Neural progenitor cell (in vitro differentiated cells): ENCODE results near the gene PLA2G3. TPM values are rescaled to one million over a fixed set of nuclear protein-coding genes. Genes with fewer than 3 reads are reported as not detected.
A peak's percentile ranks its signal among the peaks of the same experiment; 100 is the strongest.

Experiments used
- DNase-seq: peaks from one replicate; pipeline ENCODE4 v3.0.0-alpha.2; 2016; ENCODE audit warnings: low spot score
- H2AFZ ChIP-seq: fragments of 200-600 bp; sonication (generic); replicated peaks from 2 replicates; pipeline ENCODE4 v1.6.1; 2016; ENCODE audit warnings: antibody characterized with exemption
- H3F3A ChIP-seq: fragments of 200-600 bp; sonication (generic); 2 replicates; pipeline ENCODE4 v1.6.1; 2016; ENCODE audit warnings: antibody characterized with exemption, low read depth
- H3K27ac ChIP-seq: fragments of 200-600 bp; sonication (generic); 2 replicates; pipeline ENCODE4 v1.5.1; 2016; ENCODE audit warnings: mild to moderate bottlenecking
- H3K27me3 ChIP-seq: fragments of 200-600 bp; sonication (generic); 2 replicates; pipeline ENCODE4 v1.6.1; 2016; ENCODE audit warnings: mild to moderate bottlenecking, moderate library complexity
- H3K36me3 ChIP-seq: fragments of 200-600 bp; sonication (generic); 2 replicates; pipeline ENCODE4 v1.5.1; 2016
- H3K4me1 ChIP-seq: fragments of 200-600 bp; sonication (generic); 2 replicates; pipeline ENCODE4 v1.6.1; 2016; ENCODE audit warnings: mixed run types
- H3K4me2 ChIP-seq: fragments of 200-600 bp; sonication (generic); 2 replicates; pipeline ENCODE4 v1.6.1; 2016
- H3K4me3 ChIP-seq: fragments of 200-600 bp; sonication (generic); 2 replicates; pipeline ENCODE4 v1.5.1; 2016
- H3K79me2 ChIP-seq: fragments of 200-600 bp; sonication (generic); 2 replicates; pipeline ENCODE4 v1.6.1; 2016; ENCODE audit warnings: low read depth
- H3K9ac ChIP-seq: fragments of 200-600 bp; sonication (generic); 2 replicates; pipeline ENCODE4 v1.6.1; 2016
- H3K9me3 ChIP-seq: fragments of 200-600 bp; sonication (generic); 2 replicates; pipeline ENCODE4 v1.5.1; 2016; ENCODE audit warnings: low read depth
- H4K20me1 ChIP-seq: fragments of 200-600 bp; sonication (generic); 2 replicates; pipeline ENCODE4 v1.6.1; 2016; ENCODE audit warnings: low read depth
- H3K27ac Mint-ChIP-seq: 3 replicates; pipeline ENCODE4 v1.8.0; 2021; ENCODE audit warnings: mixed read lengths
- H3K27me3 Mint-ChIP-seq: 2 replicates; pipeline ENCODE4 v1.8.0; 2022; ENCODE audit warnings: low read depth, mild to moderate bottlenecking, inconsistent platforms, moderate library complexity, mixed read lengths; ENCODE audit not compliant: insufficient read depth
- H3K36me3 Mint-ChIP-seq: 3 replicates; pipeline ENCODE4 v1.8.0; 2021; ENCODE audit warnings: mixed read lengths
- H3K4me1 Mint-ChIP-seq: 3 replicates; pipeline ENCODE4 v1.8.0; 2021; ENCODE audit warnings: mixed read lengths
- H3K4me3 Mint-ChIP-seq: 3 replicates; pipeline ENCODE4 v1.8.0; 2021; ENCODE audit warnings: mild to moderate bottlenecking, moderate library complexity, mixed read lengths
- H3K9me3 Mint-ChIP-seq: 3 replicates; pipeline ENCODE4 v1.8.0; 2020; ENCODE audit warnings: mixed read lengths
- EZH2 ChIP-seq: fragments of 200-600 bp; sonication (generic); IDR thresholded peaks from 2 replicates; pipeline ENCODE4 v1.6.1; 2017; ENCODE audit warnings: antibody characterized with exemption, mild to moderate bottlenecking, moderate library complexity
- EZH2phosphoT487 ChIP-seq: fragments of 200-600 bp; sonication (generic); IDR thresholded peaks from 2 replicates; pipeline ENCODE4 v1.6.1; 2017; ENCODE audit warnings: antibody characterized with exemption
- total RNA-seq: library from RNA; depleted of rRNA; stranded (reverse); fragments of >200 nt; gene quantifications from 2 replicates; pipeline ENCODE4 v1.2.3, GENCODE V29; 2015; ENCODE audit warnings: low replicate concordance
- TF ChIP-seq, protein P1 (sequence below): fragments of 200-600 bp; sonication (generic); IDR thresholded peaks from 2 replicates; pipeline ENCODE4 v1.5.1; 2017; ENCODE audit warnings: antibody characterized with exemption, mild to moderate bottlenecking

The PLA2G3 gene
- total RNA-seq, 1 donor from 2014 or later, result 0.41 TPM

DNA sequence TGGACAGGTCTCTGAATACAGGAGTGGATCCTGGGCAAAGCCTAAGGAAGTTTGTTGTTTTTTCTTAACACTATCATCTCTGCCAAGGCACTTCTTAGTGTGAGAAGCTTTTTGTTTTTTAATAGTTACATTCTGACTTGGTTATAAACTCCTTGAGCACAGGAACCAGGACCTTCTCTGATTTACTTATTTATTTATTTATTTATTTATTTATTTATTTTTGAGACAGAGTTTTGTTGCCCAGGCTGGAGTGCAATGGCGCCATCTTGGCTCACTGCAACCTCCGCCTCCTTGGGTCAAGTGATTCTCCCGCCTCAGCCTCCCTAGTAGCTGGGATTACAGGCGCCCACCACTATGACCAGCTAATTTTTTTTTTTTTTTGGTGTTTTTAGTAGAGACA is 30.7 kb upstream of the PLA2G3 start:
- no peaks in the 10 kb centered on the region for H3K27me3 ChIP-seq
- peaks cover 3% of the 10 kb centered on the region for H3K4me1 Mint-ChIP-seq
- H3K36me3 ChIP-seq, result no peaks in the 10 kb centered on the region
- H3K36me3 Mint-ChIP-seq, result peaks cover 5% of the 10 kb centered on the region
- no peak overlapping the region for H3K9ac ChIP-seq
- H3K27ac ChIP-seq, result no peak overlapping the region
- H3K4me2 ChIP-seq, result no peak overlapping the region
- no peaks in the 10 kb centered on the region for H3K4me1 ChIP-seq
- H3K9me3 ChIP-seq, result no peaks in the 10 kb centered on the region
- no peaks in the 10 kb centered on the region for H4K20me1 ChIP-seq
- no peak overlapping the region for H3K27ac Mint-ChIP-seq
- peaks cover 41% of the 10 kb centered on the region for H3K79me2 ChIP-seq
- H3F3A ChIP-seq, result no peaks in the 10 kb centered on the region
- H3K27me3 Mint-ChIP-seq, result peaks cover 3% of the 10 kb centered on the region
- TF ChIP-seq EZH2phosphoT487 (no peak), EZH2 (no peak)
- TF ChIP-seq, protein P1, sequence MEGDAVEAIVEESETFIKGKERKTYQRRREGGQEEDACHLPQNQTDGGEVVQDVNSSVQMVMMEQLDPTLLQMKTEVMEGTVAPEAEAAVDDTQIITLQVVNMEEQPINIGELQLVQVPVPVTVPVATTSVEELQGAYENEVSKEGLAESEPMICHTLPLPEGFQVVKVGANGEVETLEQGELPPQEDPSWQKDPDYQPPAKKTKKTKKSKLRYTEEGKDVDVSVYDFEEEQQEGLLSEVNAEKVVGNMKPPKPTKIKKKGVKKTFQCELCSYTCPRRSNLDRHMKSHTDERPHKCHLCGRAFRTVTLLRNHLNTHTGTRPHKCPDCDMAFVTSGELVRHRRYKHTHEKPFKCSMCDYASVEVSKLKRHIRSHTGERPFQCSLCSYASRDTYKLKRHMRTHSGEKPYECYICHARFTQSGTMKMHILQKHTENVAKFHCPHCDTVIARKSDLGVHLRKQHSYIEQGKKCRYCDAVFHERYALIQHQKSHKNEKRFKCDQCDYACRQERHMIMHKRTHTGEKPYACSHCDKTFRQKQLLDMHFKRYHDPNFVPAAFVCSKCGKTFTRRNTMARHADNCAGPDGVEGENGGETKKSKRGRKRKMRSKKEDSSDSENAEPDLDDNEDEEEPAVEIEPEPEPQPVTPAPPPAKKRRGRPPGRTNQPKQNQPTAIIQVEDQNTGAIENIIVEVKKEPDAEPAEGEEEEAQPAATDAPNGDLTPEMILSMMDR, result no peak
- H2AFZ ChIP-seq, result no peak overlapping the region
- no peak for DNase-seq
- H3K4me3 Mint-ChIP-seq, result no peak overlapping the region
- H3K4me3 ChIP-seq, result no peak overlapping the region
- H3K9me3 Mint-ChIP-seq, result no peaks in the 10 kb centered on the region

DNA sequence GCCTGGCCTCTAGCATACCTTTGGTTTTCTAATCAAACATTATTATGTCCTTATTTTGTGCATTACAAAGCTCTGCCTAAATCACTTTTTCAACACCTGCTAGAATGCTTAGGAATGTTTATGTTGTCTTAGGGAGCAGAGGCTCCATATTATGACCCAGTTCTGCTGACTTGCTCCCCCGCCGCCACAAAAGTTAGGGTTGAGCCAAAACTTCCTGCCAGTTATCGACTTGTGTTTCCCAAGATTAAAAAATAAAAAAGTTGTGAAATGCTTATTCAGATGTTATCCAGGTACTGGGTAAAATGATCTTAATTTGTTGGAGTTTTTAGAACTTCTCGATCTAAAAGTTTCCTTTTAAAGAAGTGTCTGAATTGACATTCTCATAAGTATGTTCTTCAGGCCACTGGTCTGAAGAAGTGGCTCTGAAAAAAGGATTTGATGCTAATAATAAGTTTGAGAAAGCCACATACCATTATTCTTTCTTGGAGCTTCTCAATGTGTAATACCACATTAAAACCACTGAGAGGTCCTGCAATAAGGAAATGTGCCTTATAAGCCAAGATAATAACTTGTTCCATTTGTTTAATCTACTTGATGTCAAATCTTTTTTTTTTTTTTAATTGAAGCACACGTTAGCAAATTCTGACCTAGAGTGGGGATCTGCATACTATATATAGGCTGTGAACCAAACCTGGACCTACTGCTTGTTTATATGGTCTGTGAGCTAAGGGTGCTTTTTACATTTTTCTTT is 21.9 kb upstream of the PLA2G3 start:
- no peak overlapping the region for H3K4me3 ChIP-seq
- no peaks in the 10 kb centered on the region for H3F3A ChIP-seq
- TF ChIP-seq, protein P1, result no peak
- TF ChIP-seq EZH2phosphoT487, result no peak
- no peak for TF ChIP-seq EZH2
- peaks cover 2% of the 10 kb centered on the region for H3K27me3 Mint-ChIP-seq
- peaks cover 17% of the 10 kb centered on the region for H3K4me1 Mint-ChIP-seq
- peaks cover 5% of the 10 kb centered on the region for H3K4me1 ChIP-seq
- no peaks in the 10 kb centered on the region for H3K9me3 Mint-ChIP-seq
- H3K4me2 ChIP-seq, result no peak overlapping the region
- no peak overlapping the region for H3K27ac Mint-ChIP-seq
- no peak overlapping the region for H3K27ac ChIP-seq
- peaks cover 5% of the 10 kb centered on the region for H3K36me3 Mint-ChIP-seq
- no peaks in the 10 kb centered on the region for H3K9me3 ChIP-seq
- DNase-seq, result no peak
- peaks cover 23% of the 10 kb centered on the region for H3K27me3 ChIP-seq
- H3K4me3 Mint-ChIP-seq, result peak overlapping the region; percentile 100
- peaks cover 4% of the 10 kb centered on the region for H4K20me1 ChIP-seq
- no peak overlapping the region for H2AFZ ChIP-seq
- H3K9ac ChIP-seq, result no peak overlapping the region
- H3K79me2 ChIP-seq, result peaks cover 40% of the 10 kb centered on the region
- H3K36me3 ChIP-seq, result no peaks in the 10 kb centered on the region

DNA sequence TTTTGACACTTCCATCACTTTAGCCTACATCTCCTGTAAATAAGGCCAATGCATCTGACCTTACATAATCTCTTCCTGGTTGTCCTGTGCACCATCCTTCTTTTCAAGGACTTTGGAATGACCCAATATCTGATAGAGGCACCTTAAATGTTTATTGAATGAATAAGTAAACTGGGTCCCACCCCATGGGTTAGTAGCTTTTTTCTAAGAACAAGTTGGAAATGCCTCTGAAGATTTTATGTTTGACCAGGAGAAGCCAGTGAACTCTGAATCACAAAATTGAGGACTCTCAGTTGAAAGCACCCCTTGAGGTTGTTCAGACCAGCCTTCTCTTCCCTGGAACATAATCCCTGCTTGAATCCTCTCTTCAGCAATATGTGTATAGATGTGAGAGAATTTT is 21.1 kb upstream of the PLA2G3 start:
- Histone ChIP-seq H3K79me2 (peaks cover 39% of the 10 kb centered on the region), H3K9me3 (no peaks in the 10 kb centered on the region), H3K9ac (no peak overlapping the region), H2AFZ (no peak overlapping the region), H3K4me2 (peak overlapping the region; percentile 77), H3K4me1 (peaks cover 5% of the 10 kb centered on the region), H3F3A (no peaks in the 10 kb centered on the region), H4K20me1 (peaks cover 4% of the 10 kb centered on the region), H3K36me3 (no peaks in the 10 kb centered on the region), H3K27me3 (peaks cover 31% of the 10 kb centered on the region), H3K4me3 (peak overlapping the region; percentile 61), H3K27ac (no peak overlapping the region)
- DNase-seq, result no peak
- H3K36me3 Mint-ChIP-seq, result peaks cover 3% of the 10 kb centered on the region
- H3K9me3 Mint-ChIP-seq, result no peaks in the 10 kb centered on the region
- peak overlapping the region; percentile 100 for H3K4me3 Mint-ChIP-seq
- H3K4me1 Mint-ChIP-seq, result peaks cover 17% of the 10 kb centered on the region
- no peak overlapping the region for H3K27ac Mint-ChIP-seq
- H3K27me3 Mint-ChIP-seq, result peaks cover 2% of the 10 kb centered on the region
- no peak for TF ChIP-seq EZH2phosphoT487
- TF ChIP-seq EZH2, result no peak
- TF ChIP-seq, protein P1, result no peak
